HG02938 (cell line): ENCODE results near the gene PRORP.
A peak's percentile ranks its signal among the peaks of the same experiment; 100 is the strongest.
"Not testable (repeated sequence)": the region's sequence is repeated elsewhere in the genome, so short reads cannot be mapped to it uniquely, and the experiment has no call there.

ENCODE experiments used
- ATAC-seq: cut with Tn5 transposase; IDR thresholded peaks from one replicate; pipeline ENCODE4 v1.9.1; 2021; ENCODE audit warnings: mild to moderate bottlenecking, moderate library complexity; ENCODE audit not compliant: unreplicated experiment

PRORP gene

GRCh38 chr14:35121887-35122695 lies at the start of gene PRORP, which contains the start of gene PPP2R3C:
TSS of gene PRORP (plus strand) at chr14:35122552. CDS start at chr14:35123246, 694 bp downstream.
TSS of gene PPP2R3C (minus strand) at chr14:35121990. CDS start at chr14:35121959, 31 bp downstream.
- ATAC-seq = peak; percentile 76

DNA sequence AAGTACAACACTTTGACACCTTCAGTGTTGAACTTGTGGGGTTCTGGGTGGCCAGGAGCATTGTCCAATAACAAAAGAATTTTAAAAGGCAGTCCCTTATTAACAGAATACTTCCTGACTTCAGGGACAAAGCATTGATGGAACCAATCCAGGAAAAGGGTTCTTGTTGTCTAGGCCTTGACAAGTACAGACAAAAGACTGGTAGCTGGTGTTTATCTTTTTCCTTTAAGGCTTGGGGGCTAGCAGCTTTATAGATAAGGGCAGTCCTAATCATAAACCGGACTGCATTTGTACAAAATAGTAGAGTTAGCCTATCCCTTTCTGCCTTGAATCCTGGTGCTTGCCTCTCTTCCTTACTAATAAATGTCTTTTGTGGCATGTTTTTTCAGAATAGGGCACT lies 48.9 kb upstream of the PRORP start:
- ATAC-seq = no peak

DNA sequence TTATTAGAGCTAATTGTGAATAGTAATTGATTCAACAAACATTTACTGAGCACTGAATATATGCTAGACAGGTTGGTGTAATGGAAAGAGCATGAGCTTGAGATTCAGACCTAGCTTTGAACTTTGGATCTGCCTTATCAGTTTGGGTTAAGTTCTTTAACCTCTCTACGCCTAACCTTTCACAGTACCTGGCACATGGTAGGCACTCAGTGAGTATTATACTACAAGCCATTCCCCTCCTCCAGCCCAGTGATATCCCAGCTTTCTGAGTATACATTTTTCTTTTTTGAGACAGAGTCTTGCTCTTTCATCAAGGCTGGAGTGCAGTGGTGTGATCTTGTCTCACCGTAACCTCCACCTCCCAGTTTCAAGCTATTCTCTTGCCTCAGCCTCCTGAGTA lies 44.3 kb upstream of the PRORP start:
- ATAC-seq = no peak

DNA sequence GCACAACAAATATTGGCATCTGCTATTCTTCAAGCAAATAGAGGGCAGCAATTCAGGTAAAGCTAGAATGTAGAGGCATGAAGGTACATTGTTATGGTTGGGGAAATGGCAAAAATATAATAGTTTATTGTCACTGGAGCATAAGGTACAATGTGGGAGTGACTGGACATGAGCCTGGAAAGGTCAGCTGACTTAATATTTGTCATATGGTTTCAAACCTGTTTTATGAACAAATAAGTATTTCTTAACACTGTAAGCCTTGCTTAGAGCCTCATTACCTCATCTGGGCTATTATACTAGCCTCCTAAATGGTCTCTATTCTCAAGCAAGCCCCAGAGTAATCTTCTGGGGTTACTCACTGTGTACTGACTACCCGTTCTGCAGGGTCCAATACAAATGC lies 42.6 kb upstream of the PRORP start:
- no peak for ATAC-seq

GRCh38 chr14:35083530-35084150 lies 38.7 kb upstream of the PRORP start:
- no peak for ATAC-seq

DNA sequence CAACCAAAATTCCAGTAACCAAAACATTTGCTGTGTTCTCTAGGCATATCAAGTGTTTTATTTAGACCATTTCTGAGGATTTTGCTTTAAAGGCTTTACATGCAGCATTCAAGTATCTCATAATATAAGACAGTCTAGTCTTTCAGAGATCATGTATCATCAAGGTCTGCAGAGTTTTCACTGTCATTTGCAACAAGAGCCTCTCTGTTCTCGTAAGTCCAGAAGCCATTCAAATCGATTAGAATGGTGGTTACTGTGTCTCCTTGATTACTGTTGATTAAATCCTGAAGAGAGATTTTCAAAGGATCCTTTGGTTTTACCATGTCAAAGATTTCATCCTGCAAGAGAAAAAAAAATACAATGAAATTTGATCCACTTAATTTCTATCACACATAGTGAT lies 36.9 kb upstream of the PRORP start:
- ATAC-seq = no peak

GRCh38 chr14:35088514-35088913 lies 33.8 kb upstream of the PRORP start:
- ATAC-seq = no peak

DNA sequence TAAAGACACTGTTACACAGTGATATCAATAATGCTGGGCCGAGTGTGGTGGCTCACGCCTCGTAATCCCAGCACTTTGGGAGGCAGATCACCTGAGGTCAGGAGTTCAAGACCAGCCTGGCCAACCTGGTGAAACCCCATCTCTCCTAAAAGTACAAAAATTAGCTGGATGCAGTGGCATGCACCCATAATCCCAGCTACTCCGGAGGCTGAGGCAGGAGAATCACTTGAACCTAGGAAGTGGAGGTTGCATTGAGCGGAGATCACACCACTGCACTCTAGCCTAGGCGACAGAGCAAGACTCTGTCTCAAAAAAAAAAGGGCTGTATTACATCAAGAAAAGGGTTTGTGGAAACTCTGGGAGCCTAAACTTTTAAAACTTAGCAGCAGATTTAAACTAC lies 27.7 kb upstream of the PRORP start:
- not testable (repeated sequence) for ATAC-seq

DNA sequence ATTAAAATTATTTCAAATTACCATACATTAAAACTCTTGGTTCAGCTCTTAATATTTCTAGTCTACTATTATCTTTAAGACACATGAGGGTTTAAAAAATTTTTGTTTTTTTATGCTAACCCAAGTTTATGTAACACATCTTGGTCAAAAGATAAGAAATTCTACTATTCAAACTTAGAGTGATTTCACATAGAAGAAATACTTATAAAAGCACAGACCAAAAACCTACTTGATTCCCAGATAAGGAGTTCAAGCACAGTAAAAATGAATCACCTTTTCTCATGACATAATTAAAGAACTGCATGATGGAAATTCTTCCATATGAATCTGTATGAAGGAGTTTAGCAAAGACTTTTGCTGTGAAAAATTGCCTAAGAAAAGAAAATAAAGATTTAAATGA lies 14.5 kb upstream of the PRORP start:
- no peak for ATAC-seq

- no peak for ATAC-seq
Observed at GRCh38 chr14:35112641-35113040, 9.7 kb upstream of the PRORP start.

DNA sequence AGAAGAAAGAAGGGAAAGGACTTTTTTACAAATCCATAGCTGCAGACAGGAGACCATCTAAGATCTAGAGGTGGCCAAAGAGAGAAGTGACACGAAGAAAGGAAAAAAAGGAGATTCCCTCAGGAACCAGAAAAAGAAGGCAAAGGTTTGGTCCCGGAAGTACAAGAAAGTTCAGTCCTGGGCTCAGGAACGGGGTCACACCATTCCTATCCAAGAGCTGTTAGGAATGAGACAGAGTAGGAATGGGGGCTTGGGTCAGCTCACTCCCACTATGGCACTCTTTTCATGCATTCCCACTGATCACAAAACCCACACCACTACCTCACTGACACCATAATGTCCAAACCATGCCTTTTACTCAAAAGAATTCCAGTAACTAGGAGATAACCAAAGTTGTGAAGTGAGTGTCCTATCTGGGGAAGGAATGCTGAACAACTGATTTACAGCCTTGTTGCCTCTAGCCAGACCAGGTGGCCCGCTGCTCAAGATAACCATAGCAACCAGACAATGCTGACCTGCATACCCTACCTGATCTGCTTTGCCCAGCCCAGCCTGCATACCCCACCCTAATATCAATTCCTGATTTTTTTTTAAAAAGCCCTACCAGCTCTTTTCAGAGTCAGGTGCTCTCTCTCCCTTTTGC lies 8.9 kb upstream of the PRORP start:
- ATAC-seq = no peak

DNA sequence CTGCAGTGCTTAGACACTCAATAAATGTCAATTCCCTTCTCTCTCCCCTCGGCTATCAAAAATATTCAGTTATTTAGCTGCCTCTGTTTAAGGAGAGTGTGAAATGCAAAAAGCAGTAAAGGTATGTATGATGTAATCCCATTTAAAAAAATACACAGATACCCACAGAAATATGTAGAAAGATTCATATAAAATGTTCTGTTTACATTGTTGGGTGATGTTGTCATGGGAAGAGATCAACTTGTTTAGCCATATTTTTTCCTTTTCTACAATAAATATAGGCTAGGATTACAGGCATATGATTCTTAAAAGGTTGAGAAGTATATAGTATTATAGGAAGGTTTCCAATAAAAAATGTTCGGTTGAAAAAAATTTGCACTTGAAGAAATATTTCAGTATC lies 8.3 kb upstream of the PRORP start:
- ATAC-seq = no peak

- ATAC-seq = no peak
Observed at GRCh38 chr14:35116242-35116641, 6.1 kb upstream of the PRORP start.

DNA sequence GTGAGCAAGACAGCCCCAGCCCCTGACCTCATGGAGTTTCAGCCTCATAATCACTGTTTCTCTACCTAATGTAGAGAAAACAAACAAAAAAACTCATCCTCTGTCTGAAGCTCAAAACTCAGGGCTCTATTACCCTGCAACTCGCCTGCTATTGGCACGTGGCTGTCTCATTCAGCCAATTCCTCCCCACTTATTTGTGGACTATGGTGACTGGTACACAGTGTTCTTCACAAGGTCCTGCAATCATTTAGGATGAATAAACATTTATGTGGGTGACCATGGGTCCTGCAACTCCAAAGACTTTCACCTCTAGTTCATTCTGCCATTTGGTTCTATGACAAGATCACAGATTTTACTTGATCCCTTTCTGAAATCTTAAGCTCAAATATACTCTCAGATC lies 5.2 kb upstream of the PRORP start:
- no peak for ATAC-seq

DNA sequence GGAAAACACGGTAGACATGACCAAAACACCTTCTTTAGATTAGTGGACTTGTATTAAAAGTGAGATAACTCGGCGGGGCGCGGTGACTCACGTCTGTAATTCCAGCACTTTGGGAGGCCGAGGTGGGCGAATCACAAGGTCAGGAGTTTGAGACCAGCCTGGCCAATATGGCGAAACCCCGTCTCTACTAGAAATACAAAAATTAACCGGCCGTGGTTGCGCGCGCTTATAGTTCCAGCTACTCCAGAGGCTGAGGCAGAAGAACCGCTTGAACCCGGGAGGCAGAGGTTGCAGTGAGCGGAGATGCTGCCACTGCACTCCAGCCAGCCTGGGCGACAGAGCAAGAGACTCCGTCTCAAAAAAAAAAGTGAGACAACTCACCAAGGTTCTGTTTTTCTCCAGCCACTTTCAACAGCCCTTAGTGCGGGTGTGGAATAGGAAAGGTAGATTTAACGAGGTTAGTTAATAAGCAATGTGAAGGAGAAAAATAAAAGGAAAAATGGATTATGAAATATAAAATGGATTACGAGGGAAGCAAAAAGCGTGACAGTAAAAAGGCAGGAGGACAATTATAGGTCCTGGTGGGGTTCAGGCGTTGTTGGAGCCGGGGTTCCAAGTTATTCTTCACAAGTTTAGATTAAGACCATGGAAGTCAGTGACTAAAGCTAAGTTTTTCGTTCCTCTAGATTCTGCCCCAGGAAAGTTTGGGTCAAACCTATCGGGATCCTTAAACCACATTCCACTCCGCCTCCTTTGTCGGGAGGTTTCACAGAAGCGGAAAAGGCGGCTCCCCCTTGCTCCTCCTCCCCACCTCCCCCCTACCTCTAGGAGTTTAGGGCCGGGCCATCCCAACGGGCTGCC lies 1.1 kb upstream of the PRORP start:
- ATAC-seq = no peak

DNA sequence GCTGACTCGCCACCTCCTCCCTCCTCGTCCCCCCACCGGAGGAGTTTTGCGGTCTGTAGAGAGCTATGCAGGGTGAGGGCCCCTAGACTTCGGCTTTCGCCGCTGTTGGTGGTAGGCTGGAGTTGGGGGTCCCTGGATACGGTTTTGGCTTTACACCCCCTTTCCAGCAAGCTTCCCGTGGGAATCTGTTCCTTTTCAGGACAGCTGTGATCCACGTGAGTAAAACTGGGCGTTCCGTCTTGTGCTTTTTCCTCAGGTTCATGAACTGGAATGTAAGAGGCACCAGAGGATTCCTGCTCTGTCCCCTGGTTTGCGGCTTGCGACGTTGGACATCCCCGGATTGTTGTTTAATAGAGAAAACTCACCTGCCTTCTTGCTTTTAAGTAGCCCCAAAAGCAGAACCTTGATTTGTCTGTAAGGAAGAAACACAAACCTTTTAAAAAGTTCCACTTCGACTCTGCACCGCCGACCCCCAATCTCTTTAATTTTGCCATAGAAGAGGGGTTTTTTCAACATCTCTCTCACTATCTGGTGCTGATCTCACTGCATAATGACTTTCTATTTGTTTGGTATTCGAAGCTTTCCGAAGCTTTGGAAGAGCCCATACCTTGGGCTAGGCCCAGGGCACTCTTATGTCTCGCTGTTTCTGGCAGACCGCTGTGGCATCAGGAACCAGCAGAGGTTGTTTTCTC lies 490 bp downstream of the PRORP start:
- ATAC-seq = no peak

DNA sequence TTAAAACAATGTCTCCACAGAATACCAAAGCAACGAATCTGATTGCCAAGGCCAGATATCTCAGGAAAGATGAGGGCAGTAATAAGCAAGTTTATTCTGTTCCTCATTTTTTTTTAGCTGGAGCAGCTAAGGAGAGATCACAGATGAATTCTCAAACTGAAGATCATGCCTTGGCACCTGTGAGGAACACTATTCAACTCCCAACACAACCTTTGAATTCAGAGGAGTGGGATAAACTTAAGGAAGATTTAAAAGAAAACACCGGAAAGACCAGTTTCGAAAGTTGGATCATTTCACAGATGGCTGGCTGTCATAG lies 994 bp downstream of the PRORP start:
- ATAC-seq = no peak

DNA sequence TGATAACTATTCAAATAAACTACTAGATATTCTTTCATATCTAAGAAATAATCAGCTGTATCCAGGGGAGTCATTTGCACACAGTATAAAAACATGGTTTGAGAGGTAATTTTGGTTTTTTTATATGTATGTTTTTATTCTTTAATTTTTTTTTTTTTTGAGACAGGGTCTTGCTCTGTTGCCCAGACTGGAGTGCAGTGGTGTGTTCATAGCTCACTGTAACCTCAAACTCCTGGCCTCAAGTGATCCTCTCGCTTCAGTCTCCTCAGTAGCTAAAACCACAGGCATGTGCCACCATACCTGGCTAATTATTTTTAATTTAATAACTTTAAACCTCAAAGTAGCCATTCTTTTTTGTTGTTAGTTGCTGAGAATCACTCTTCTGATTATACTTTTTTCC lies 1.8 kb downstream of the PRORP start:
- ATAC-seq = no peak

DNA sequence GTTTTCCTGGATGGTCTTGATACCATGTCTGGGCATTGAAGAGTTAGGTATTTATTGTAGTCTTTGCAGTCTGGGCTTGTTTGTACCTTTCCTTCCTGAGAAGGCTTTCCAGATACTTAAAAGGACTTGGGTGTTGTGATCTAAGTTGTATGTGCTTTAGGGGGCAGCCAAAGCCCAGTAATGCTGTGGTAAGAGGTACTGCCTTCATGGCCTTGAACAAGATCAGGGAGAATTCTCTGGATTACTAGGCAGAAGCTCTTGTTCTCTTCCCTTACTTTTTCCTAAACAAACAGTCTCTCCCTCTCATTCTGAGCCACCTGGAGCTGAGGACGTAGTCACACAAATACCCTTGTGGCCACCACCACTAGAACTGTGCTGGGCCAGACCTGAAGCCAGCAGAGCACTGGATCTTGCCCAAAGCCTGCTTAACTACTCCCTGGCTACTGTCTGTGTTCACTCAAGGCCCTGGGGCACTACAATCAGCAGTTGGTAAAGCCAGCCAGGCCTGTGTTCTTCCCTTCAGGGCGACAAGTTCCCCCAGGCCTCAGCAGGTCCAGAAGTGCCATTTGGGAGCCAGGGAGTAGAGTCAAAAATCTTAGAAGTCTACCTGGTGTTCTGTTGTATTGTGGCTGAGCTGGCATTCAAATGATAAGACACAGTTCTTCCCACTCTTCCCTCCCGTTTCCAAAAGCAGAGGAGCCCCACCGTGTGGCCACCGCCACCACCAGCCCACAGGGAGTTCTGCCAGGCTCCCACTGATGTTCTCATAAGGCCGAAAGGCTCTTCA lies 11.4 kb downstream of the PRORP start:
- ATAC-seq = no peak
